ENCODE data around the gene PIK3CA.

DNA sequence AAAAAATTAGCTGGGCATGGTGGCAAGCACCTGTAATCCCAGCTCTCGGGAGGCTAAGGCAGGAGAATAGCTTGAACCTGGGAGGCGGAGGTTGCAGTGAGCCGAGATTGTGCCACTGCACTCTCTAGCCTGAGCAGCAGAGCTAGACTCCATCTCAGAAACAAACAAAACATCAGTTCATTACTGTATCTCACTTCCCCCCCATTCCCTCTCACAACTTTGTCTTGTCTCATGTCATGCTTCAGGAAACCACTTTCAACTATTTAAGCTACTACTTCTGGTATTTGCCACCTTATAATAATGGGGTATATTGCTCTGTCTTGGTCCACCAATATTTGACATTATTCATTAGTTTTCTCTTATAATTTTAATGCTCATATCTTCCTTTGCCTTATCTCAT, 26.2 kb downstream of the PIK3CA start:
- TF ChIP-seq, protein P1, sequence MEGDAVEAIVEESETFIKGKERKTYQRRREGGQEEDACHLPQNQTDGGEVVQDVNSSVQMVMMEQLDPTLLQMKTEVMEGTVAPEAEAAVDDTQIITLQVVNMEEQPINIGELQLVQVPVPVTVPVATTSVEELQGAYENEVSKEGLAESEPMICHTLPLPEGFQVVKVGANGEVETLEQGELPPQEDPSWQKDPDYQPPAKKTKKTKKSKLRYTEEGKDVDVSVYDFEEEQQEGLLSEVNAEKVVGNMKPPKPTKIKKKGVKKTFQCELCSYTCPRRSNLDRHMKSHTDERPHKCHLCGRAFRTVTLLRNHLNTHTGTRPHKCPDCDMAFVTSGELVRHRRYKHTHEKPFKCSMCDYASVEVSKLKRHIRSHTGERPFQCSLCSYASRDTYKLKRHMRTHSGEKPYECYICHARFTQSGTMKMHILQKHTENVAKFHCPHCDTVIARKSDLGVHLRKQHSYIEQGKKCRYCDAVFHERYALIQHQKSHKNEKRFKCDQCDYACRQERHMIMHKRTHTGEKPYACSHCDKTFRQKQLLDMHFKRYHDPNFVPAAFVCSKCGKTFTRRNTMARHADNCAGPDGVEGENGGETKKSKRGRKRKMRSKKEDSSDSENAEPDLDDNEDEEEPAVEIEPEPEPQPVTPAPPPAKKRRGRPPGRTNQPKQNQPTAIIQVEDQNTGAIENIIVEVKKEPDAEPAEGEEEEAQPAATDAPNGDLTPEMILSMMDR (IDR thresholded peaks at IDR 0.05) = no peak
- TF ChIP-seq POLR2AphosphoS5 (IDR thresholded peaks at IDR 0.05; ENCODE audit: low read depth, low read length) = no peak
